OCI-LY7 (cell line): ENCODE results near the gene EIF2AK2. TPM values are rescaled to one million over a fixed set of nuclear protein-coding genes. Genes with fewer than 3 reads are reported as not detected.
A peak's percentile ranks its signal among the peaks of the same experiment; 100 is the strongest.

Experiments
- BruUV-seq: library from RNA; stranded (reverse); fragments of 400-500 nt; replicated peaks from 2 replicates; lab custom pipeline; 2021; lab: Mats Ljungman, UMichigan
- CTCF ChIA-PET: fragments of 300-600 bp; sonication (Branson Sonifier 250); formaldehyde crosslinking; loops from one replicate; lab custom pipeline; 2022; ENCODE audit warnings: antibody characterized with exemption; ENCODE audit not compliant: unreplicated experiment; lab: Charles Lee
- POLR2A ChIA-PET: fragments of 300-600 bp; sonication (Branson Sonifier 250); formaldehyde crosslinking; loops from one replicate; lab custom pipeline; 2022; ENCODE audit warnings: antibody characterized with exemption; lab: Charles Lee
- DNase-seq: peaks from one replicate; pipeline ENCODE4 v3.0.0-alpha.2; 2015; ENCODE audit warnings: low spot score
- H2AFZ ChIP-seq: fragments of 200-600 bp; sonication (generic), shearing (Covaris generic); 2 replicates; pipeline ENCODE4 v1.6.1; 2014; ENCODE audit warnings: mild to moderate bottlenecking, antibody characterized with exemption, low read length, moderate library complexity
- H3K27ac ChIP-seq: fragments of 200-600 bp; sonication (generic); 2 replicates; pipeline ENCODE4 v1.5.1; 2014; ENCODE audit warnings: mixed run types, low read depth, mild to moderate bottlenecking, moderate library complexity, low read length, inconsistent platforms; ENCODE audit not compliant: poor library complexity, severe bottlenecking
- H3K36me3 ChIP-seq: fragments of 200-600 bp; sonication (generic); 2 replicates; pipeline ENCODE4 v1.6.1; 2014; ENCODE audit warnings: mild to moderate bottlenecking, antibody characterized with exemption, low read length, moderate library complexity, mixed read lengths; ENCODE audit not compliant: insufficient read depth
- H3K4me1 ChIP-seq: fragments of 200-600 bp; sonication (generic); 2 replicates; pipeline ENCODE4 v1.5.1; 2014; ENCODE audit warnings: mild to moderate bottlenecking, low read length; ENCODE audit not compliant: insufficient read depth, poor library complexity, severe bottlenecking
- H3K4me2 ChIP-seq: fragments of 200-600 bp; sonication (generic); 2 replicates; pipeline ENCODE4 v1.6.1; 2014; ENCODE audit warnings: mild to moderate bottlenecking, low read length
- H3K4me3 ChIP-seq: fragments of 200-600 bp; sonication (generic); 2 replicates; pipeline ENCODE4 v1.5.1; 2014; ENCODE audit warnings: mild to moderate bottlenecking, low read depth, low read length; ENCODE audit not compliant: poor library complexity, severe bottlenecking
- H3K79me2 ChIP-seq: fragments of 200-600 bp; sonication (generic); 2 replicates; pipeline ENCODE4 v1.6.1; 2016; ENCODE audit warnings: low read depth, mild to moderate bottlenecking, low read length, moderate library complexity, mixed read lengths; ENCODE audit not compliant: insufficient read depth
- H3K9me2 ChIP-seq: fragments of 200-600 bp; sonication (generic); 2 replicates; pipeline ENCODE4 v1.6.1; 2016; ENCODE audit warnings: mild to moderate bottlenecking, low read length, mixed read lengths; ENCODE audit not compliant: insufficient read depth
- H3K9me3 ChIP-seq: fragments of 200-600 bp; sonication (generic); 2 replicates; pipeline ENCODE4 v1.6.1; 2014; ENCODE audit warnings: mild to moderate bottlenecking, mixed run types, low read length, mixed read lengths
- H4K20me1 ChIP-seq: fragments of 200-600 bp; sonication (generic); 2 replicates; pipeline ENCODE4 v1.6.1; 2014; ENCODE audit warnings: mild to moderate bottlenecking, antibody characterized with exemption, low read length, moderate library complexity, mixed read lengths; ENCODE audit not compliant: insufficient read depth
- EZH2phosphoT487 ChIP-seq: fragments of 200-600 bp; sonication (generic); IDR thresholded peaks from 2 replicates; pipeline ENCODE4 v1.6.1; 2018; ENCODE audit warnings: low read depth, borderline replicate concordance, mild to moderate bottlenecking, mixed run types, antibody characterized with exemption, low read length, moderate library complexity, mixed read lengths
- intact Hi-C: fragments of 100-400 bp; cut with micrococcal nuclease; formaldehyde crosslinking; loops from one replicate; pipeline ENCODE4 v1.10.0; 2022; ENCODE audit not compliant: unreplicated experiment
- total RNA-seq, 2 experiments: library from RNA; depleted of rRNA in 1 of 2; stranded (reverse); fragments of >200 nt in 1 of 2; shearing (Covaris generic) in 1 of 2; gene quantifications; 2 replicates each; pipeline ENCODE4 v1.2.3, GENCODE V29; 2014 to 2022
- TF ChIP-seq, protein P1 (sequence below): fragments of 200-600 bp; sonication (generic); conservative IDR thresholded peaks from 2 replicates; pipeline ENCODE4 v1.5.1; 2014; ENCODE audit warnings: mild to moderate bottlenecking, antibody characterized with exemption, low read length, moderate library complexity, mixed read lengths

Gene EIF2AK2
- total RNA-seq, 2 experiments from 2014 or later, result 3.1 to 3.6 TPM

DNA sequence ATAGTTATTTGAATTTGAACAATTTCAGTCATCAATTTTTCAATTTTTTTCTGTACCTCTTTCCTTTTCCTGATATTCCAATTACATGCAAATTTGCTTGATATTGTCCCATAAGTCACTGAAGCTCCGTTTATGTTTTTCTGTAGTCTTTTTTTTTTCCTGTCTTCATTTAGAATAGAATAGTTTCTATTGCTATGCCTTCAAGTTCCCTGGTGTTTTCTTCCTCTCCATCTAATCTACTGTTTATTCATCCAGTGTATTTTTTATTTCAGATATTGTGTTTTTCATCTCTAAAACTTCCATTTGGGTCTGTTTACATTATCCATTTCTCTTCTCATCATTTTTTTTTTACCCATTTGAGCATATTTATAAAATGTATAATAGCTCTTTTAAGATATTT lies 8.0 kb upstream of the EIF2AK2 start:
- TF ChIP-seq, protein P1, sequence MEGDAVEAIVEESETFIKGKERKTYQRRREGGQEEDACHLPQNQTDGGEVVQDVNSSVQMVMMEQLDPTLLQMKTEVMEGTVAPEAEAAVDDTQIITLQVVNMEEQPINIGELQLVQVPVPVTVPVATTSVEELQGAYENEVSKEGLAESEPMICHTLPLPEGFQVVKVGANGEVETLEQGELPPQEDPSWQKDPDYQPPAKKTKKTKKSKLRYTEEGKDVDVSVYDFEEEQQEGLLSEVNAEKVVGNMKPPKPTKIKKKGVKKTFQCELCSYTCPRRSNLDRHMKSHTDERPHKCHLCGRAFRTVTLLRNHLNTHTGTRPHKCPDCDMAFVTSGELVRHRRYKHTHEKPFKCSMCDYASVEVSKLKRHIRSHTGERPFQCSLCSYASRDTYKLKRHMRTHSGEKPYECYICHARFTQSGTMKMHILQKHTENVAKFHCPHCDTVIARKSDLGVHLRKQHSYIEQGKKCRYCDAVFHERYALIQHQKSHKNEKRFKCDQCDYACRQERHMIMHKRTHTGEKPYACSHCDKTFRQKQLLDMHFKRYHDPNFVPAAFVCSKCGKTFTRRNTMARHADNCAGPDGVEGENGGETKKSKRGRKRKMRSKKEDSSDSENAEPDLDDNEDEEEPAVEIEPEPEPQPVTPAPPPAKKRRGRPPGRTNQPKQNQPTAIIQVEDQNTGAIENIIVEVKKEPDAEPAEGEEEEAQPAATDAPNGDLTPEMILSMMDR, result no peak
- TF ChIP-seq EZH2phosphoT487, result no peak
- Histone ChIP-seq H3K4me3 (no peak overlapping the region), H3K27ac (no peak overlapping the region), H3K4me1 (no peaks in the 10 kb centered on the region), H4K20me1 (no peaks in the 10 kb centered on the region), H3K9me2 (no peaks in the 10 kb centered on the region), H3K79me2 (no peaks in the 10 kb centered on the region), H3K4me2 (no peak overlapping the region), H2AFZ (no peak overlapping the region), H3K9me3 (peaks cover 15% of the 10 kb centered on the region), H3K36me3 (no peaks in the 10 kb centered on the region)
- ChIA-PET POLR2A (interaction anchor here (0.6 to 1.2 kb wide), 5 partner anchors 24 to 756 kb away, joined by 3 to 4 read pairs (median 3); no protein-coding TSS in a partner anchor), CTCF (no interaction called here)
- BruUV-seq, result no TSS peak
- intact Hi-C loops, result loop anchor here (5.0 to 10.0 kb wide), 4 partner anchors 98 to 713 kb away; no protein-coding TSS in a partner anchor
- no peak for DNase-seq

DNA sequence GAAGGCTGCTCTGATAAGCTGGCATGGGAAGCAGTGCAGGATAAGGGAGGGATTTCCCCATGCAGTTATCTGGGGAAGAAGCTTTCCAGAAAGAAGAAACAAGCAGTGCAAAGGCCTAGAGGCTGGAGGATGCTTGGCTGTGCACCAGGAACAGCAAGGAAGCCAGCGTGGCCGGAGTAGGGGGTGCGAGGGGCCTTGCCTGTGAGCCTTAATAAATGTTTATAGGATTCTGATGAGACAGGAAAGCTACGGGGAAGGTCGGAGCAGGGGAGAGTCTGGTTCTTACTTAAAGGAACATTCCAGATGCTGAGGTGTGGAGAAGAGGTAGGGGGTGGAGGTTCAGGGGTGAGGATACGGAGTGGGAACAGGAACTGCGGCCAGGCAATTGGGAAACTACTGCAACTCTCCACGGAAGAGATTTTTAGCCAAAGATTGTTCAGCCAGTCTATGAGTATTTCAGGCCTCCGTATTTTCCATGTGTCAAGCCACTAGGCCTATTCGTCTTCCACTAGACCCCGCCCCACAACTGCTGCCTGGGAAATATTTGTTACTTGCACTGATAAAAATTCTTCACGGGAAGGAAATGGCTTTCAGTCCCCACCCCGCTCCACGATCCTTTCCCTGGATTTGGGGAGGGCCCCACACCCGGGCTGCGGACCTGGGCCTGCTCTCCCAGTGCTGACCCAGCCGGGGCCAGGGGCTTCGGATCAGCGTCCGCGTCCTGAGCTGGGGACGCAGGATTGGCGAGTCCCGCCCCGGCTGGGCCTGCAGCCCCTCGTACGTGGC lies 516 bp downstream of the EIF2AK2 start:
- intact Hi-C loops, result no loop called here
- ChIA-PET POLR2A (interaction anchor here (0.6 to 1.0 kb wide), 8 partner anchors 36 to 1438 kb away, joined by 3 to 8 read pairs (median 3); no protein-coding TSS in a partner anchor), CTCF (no interaction called here)

More for the DNA sequence above, 516 bp downstream of the EIF2AK2 start:
- Histone ChIP-seq H3K4me3 (peak overlapping the region; percentile 72), H3K36me3 (no peaks in the 10 kb centered on the region), H3K9me3 (no peaks in the 10 kb centered on the region), H4K20me1 (no peaks in the 10 kb centered on the region), H2AFZ (peak overlapping the region; percentile 93), H3K4me2 (peak overlapping the region; percentile 79), H3K79me2 (no peaks in the 10 kb centered on the region), H3K27ac (no peak overlapping the region), H3K4me1 (peaks cover 21% of the 10 kb centered on the region), H3K9me2 (no peaks in the 10 kb centered on the region)
- BruUV-seq, result TSS peak; percentile 64
- peak; percentile 10 for DNase-seq
- no peak for TF ChIP-seq EZH2phosphoT487
- TF ChIP-seq, protein P1, result no peak
